GM18868 (cell line): Measurements from ENCODE around the gene KIFC3.
"Not testable (repeated sequence)": the region's sequence is repeated elsewhere in the genome, so short reads cannot be mapped to it uniquely, and the experiment has no call there.

Experiments used
- ATAC-seq: cut with Tn5 transposase; IDR thresholded peaks from one replicate; pipeline ENCODE4 v1.9.1; 2021; ENCODE audit warnings: mild to moderate bottlenecking, moderate library complexity; ENCODE audit not compliant: unreplicated experiment

KIFC3 gene

DNA sequence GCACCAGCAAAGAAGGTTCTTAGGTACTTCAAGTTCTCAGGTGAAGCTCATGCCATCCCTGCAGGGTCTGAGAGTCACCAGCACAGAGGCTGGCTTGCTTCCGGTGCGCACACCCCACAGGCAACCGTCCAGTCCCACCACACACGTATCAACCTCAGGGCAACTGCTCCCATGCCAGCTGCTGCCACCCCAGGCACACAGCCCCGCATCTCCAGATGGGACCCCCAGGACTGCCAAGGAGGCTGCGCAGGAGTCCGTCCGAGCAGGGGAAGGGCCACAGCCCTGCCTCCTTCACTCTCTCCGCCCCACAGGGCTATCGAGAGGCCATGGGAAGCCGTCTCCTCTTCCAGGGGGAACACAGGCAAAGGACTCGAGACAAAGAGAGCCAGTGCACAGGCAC lies 13.3 kb downstream of the KIFC3 start:
- no peak for ATAC-seq

DNA sequence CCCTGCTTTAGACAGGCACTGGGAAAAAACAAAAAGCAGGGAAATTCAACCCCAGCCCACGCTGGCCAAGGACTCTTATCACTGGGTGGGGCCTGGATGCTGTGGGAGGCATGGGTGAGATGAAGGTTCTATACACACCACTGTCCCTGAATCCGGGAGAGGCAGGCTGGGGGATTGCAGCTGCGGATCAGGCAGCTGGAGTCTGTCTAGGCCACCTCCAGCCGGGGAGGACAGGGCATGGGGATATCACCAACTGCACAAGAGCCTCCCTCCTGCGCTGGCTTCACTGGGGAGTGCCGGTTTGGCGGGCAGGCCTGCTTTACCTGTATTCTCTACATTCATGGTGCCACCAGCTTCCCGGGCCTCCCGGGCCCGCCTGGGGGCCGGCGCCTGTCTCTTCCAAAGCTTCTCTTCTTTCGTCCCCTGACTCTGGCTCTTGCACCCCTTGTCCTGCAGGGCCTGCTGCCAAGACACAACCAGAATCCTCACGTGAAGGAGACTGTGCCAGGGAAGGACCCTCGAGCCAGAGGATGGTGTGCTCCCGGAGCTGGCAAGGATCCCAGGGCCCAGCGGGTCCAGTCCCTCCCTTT lies 13.9 kb downstream of the KIFC3 start:
- no peak for ATAC-seq

DNA sequence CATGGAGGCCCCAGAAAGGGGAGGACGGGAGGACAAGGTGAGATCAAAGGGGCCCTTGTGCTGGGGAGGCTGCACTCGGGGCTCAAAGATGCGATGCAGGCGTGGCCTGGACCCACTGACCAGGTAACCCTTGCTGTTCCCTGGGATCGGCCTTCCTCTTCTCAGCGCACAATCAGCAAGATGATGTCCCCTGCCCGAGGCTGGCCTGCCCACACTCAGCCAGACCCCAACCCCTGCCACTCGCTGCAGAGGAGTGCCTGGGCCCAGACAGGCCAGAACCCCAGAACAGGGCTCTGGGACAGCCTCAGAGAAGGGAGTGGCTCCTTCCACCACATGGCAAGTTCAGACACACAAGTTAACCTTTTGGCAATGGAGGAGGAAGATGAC lies 14.8 kb downstream of the KIFC3 start:
- ATAC-seq, result no peak

DNA sequence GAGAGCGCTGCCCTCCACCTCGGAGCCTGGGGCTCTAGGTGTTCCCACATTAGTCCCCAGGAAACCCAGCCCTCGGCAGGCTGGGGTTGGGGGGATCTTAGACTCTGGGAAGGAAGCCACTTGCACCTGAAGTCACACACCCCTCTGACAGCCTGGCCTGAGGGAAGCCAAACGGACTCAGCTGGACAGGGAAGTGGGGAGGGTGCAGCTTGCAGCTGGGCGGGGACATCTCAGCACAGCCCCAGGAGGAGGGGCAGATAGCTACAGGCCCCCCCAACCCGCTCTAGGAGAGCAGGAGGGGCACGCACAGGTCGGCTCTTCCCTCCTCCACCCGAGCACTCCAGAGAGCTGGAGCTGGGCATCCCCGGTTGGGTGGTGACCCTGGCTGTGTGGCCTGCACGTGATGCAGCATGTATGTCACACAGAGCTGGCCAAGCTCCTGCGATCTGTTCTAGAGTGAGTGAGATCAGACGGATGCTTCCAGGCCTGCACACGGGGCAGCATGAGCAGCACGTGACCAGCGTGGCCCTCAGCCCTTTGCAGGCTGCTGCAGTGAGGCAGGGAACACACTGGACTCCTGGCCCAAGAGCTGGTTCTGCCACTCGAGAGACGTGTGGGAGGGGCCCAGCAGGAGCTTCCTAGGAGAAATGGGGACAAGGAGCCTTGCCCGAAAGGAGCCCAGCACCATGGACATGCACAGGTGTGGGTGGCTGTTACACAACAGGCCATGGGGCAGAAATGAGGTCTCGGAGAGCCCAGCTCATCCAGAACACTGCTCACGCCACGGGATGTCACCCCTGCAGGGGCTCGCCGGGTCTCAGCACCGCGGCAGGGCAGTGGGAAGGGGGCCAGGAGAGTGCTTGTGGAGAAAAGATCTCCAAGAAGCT lies 15.4 kb downstream of the KIFC3 start:
- ATAC-seq, result no peak

DNA sequence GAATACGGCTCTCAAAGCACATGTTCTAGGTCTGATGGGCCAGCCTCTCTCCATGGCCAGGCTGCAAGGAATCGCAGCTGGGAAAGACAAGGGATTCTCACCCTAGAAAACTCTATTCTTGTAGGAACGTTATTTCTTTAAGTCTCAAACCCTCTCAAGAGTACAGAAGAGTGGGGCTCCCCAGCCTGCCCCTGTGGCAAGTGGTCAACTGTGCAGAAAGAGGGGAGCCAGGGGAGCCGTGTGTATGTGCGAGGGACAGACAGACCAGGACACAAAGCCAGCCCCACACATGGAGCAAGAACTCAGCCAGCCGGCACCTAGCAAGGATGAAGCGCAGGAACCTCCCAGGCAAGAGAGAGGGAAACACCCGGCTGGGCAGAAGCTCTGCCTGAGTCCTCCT lies 16.4 kb downstream of the KIFC3 start:
- ATAC-seq, result no peak

DNA sequence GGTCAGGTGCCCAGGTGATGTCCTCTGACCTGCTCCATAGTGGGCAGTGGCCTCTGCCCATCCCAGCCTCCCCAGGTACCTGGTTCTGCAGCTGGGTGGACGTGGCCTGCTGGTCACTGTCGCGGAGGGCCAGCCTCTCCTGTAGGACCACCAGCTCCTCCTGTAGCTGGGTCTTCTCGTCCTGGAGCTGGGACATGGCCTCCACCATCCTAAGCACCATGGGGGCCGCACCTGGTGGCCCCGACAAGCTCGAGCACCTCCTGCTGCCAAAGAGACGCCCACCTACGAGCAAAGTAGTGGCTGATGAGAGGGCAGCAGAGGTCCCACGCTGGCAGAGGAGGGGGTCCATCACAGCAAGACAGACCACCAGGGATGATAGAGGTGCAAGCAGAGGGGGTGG lies 16.9 kb downstream of the KIFC3 start:
- no peak for ATAC-seq

DNA sequence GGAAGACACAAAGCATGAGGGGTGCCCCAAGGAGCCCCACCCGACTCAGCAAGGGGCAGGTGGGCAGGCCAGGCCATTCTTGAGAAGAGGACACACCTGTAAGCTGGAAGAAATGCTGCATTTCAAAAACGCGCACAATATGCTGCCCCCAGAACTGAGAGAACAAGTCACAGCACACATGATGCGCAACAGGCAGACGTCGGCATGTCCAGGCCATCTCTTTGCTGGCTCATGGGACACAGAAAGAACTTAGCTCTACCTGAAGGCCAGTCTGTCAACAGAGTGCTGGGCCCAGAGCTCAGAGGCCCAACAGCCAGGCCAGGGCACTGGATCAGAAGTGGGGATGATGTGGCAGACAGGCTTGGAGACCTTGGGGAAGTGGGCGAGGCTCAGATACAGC lies 18.0 kb downstream of the KIFC3 start:
- no peak for ATAC-seq

DNA sequence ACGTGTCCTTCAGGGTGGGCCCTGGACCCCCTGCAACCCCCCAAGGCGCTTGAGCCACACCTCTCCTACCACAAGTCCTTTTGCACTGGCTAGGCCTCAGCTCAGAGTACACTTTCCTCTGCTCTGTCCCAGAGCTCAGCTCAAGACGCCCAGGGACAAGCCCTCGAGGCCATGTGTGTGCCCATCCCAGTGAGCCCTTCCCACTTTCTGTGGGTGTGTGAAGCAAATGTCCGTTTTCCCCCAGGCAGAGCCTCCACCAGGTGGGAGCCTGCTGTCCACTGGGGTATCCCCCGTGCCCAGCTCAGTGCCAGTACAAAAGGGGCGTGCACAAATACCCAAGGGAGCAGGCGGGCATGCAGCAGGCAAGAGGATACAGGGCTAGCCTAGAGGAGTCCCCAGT lies 18.4 kb downstream of the KIFC3 start:
- ATAC-seq, result no peak

DNA sequence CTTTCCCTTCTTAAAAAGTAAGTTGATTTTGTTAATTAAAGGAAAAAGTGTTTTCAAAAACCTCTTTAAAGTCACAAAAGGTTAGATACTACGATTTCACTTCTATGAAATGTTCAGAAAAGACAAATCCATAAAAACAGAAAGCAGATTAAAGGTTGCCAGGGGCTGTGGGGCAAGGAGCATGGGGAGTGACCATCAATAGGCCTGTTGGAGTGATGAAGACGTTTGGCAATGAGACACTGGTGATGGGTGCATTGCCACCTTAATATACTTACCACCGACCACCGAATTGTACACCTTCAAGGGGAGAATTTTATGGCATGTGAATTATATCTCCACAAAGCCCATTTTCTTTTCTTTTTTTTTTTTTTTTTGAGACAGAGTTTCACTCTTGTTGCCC lies 19.2 kb downstream of the KIFC3 start:
- no peak for ATAC-seq

DNA sequence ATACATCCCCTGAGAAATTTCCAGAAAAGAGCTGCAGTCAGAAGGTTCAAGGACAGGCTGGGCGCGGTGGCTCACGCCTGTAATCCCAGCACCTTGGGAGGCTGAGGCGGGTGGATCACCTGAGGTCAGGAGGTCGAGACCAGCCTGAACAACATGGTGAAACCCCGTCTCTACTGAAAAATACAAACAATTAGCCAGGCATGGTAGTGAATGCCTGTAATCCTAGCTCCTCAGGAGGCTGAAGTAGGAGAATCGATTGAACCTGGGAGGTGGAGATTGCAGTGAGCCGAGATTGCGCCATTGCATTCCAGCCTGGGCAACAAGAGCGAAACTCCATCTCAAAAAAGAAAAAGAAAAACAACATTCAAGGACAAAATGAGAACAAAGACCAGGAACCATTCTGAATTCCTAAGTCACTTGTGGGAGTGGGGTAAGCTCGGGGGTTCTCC lies 19.7 kb downstream of the KIFC3 start:
- not testable (repeated sequence) for ATAC-seq

DNA sequence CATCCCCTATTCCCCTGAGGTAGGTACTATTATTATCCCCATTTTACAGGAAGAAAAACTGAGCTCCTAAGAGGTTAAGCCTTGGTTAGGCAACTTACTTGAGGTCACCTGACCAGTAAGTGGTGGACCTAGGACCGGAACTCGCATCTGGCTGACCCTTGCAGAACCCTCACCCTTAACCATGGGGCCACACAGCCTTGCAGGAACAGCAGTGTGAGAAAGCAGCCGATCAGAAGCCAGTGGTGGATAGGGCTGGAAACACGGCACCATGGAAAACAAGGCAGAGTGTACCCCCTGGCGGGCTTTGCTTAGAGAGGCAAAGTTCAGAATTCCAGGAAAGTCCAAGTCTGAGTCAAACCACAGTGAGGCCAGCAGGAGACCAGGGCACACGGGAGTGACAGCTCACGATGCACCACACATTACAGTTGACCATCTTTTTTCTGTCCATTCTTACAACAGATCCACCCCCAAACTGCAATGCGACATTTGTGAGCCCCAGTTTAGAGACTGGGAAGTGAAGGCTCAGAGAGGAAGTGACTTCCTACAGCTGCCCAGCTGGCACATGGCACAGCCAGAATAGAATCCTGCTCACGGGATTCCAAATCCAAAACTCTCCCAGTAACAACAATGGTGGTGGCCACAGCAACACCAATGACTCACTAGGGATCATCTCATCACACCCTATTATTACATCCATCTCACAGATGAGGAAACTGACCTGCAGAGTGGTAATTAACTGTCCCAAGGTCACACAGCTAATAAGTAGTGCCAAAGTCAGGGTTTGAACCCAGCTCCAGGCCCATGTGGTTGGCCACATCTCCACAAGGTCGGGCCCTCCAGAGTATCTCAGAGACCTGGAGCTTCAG lies 20.3 kb downstream of the KIFC3 start:
- ATAC-seq, result no peak

DNA sequence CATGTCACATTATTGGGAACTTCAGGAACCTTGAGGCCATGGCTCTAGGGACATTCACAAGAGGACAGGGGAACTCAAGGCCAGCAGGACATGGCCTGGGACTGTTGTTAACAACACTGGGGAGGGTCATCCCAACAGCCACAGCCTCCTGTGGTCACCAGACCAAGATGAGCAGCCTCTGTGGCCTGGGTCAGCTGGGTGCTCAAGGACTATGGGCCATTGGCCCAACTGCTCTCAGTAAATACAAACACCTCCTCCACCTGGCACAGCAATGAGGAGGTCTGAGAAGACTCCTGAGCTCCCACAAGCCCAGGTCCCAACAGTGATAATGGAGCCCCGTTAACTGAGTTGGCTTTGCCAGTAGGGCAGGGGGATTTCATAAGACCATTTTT lies 20.9 kb downstream of the KIFC3 start:
- ATAC-seq, result no peak

DNA sequence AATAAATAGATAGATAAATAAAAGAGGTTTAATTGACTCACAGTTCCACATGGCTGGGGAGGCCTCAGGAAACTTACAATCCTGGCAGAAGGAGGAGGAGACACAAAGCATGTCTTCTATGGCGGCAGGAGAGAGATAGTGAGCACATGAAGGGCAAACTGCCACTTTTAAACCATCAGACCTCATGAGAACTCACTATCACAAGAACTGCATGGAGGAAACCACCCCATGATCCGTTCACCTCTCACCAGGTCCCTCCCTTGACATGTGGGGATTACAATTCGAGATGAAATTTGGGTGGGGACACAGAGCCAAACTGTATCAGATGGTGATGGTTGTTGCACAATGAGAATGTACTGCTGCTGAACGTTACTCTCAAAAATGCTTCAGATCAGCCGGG lies 22.5 kb downstream of the KIFC3 start:
- ATAC-seq, result not testable (repeated sequence)

DNA sequence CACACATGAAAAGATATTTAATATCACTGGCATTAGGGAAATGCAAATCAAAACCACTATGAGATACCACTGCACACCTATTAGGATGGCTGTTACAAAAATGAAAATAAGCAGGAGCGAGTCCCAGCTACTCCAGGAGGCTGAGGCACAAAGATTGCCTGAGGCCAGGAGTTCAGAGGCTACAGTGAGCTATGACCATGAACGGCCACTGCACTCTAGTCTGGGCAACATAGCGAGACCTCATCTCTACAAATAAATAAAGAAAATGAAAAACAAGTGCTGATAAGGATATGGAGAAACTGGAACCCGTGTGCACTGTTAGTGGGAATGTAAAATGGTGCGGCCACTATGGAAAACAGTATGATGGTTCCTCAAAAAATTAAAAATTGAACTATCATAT lies 23.6 kb downstream of the KIFC3 start:
- ATAC-seq, result no peak

DNA sequence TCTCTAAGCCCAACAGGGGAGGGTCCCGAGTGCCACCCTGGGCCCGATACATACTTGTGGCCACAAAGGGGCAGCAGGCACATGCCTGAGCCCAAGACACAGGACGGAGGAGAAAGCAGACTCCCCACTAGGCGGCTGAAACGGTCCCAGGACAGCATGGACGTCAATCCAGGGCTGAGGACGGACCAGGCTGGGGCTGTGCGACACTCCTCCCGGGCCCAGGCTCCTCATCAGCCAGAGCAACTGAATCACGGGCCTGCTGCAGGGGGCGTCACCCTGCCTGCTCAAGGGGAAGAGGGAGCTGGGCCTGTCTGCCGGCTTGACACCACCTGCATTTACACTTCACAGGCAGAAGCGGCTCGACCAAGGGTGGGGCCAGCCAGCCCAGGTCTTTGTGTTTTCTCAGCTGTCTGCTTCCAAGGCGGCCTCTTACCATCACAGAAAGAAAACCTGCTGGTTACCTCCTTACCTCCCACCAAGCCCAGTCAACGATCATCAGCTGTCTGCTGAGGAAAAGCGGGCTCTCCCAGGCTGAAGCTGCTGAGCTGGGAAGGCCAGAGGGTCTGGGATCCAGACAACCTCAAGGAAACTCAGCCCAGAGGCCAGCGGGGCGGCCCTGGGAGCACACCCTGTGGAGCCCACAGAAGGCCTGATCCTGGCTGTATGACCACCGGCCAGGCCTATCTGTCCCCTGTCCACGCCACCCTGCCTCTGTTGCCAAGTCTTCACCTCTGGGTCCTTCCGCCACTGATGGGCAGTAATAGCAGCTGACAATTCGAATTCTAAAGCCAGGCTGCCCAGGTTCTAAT lies 26.4 kb downstream of the KIFC3 start:
- ATAC-seq, result no peak

DNA sequence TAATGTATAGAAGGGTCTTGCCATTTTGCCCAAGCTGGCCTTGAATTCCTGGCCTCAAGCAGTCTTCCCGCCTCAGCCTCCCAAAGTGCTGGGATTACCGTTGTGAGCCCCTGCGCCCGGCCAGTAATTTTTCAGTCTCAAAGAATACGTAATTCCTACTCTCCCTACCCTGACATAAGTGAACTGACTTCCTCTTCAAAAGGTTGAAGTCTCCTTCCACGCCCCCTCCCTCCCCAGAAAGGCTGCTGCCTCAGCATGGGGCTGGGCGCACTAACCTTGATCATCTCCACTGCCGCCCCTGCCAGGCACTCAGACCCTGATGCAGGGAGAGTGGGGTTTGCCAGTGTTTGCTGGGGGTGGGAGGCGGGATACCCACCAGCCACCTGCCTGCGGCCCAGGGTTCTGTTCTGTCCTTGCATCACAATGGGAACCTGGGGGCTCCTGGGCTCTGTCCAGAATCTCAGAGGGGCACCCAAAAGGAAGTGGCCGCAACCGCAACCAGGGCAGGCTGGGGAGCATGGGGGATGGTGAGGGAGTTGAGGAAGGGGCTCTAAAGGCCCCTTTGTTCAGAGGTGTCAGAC lies 27.5 kb downstream of the KIFC3 start:
- ATAC-seq, result no peak

DNA sequence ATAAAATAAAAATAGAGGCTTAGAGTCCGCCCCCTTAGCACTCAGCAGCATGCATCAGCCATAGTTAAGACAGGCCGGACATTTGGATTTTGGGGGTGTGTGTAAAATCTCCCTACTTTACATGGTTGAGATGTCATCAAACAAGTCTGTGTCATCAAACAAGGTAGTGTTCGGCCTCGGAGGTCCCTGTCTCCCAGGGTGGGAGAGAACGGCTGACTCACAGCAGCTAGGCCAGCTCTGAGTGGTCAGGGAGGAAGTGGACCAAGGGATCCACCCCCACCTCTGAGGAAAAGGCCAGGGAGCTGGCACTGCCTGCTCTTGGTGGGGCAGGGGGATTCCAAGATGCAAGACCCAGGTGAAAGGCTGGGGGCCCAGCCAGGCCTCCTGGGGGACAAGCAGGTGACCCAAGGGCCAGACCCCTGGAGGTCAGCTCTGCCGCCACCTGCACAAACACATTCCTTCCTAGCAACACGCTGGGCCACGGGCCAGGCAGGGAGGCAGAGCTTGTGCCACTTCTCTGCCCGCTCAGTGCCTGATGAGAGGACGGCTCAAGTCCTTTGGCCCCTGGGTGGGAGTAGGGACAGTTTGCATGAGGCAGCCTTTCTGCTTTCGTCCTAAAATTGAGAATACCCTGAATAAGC lies 28.5 kb downstream of the KIFC3 start:
- no peak for ATAC-seq

DNA sequence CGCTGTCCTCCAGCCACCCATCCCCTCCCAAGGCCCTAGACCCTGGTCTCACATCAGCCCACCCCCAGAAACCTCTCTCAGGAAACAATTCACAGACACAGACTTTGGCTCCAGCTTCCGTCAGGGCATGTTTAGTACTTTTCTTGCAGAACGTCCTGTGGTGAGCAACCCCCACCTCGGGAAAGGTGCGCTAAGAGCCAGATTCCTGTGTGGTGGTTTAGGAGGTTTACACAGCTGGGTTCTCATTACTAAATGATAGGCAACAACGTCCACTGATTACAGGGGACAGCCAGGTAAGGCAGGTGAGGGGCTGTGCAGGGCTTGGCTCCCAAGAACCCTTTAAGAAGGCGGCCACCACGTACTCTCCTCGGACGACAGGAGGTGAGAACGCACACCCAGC lies 29.3 kb downstream of the KIFC3 start:
- no peak for ATAC-seq

DNA sequence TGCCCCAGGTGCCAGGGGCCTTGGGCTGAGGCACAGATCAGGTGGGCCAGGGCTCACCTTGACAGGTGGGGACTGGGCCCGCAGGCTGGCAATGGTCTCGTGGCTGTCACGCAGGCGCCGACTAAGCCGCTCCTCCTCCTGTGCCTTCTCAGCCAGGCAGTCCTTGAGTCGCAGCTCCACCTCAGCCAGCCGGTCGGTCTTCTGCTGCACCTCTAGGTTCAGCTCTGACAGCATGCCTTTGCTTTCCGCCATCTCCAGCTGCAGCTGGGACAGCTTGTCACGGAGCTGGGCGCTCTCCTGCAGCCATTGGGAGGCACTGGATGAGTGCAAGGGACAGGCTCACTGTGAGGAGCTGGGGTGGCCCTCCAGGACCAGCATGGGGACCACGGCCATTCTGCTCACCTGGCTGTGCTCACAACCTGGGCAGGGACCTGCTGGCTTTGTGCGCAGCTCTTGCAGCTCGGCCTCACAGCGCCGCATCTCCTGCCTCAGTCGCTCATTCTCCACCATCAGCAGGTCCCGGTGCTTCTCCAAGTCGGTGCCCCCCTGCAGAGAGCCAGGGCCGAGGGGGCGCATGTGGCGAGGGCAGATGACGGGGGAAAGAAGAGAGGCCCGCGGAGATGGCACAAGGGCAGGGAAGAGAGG lies 31.0 kb downstream of the KIFC3 start:
- no peak for ATAC-seq
